GM21786 (cell line): ENCODE data around the gene PTGES2.
"Not testable (repeated sequence)": the region's sequence is repeated elsewhere in the genome, so short reads cannot be mapped to it uniquely, and the experiment has no call there.

Experiments used
- ATAC-seq: cut with Tn5 transposase; IDR thresholded peaks from one replicate; pipeline ENCODE4 v1.9.1; 2021; ENCODE audit not compliant: unreplicated experiment

PTGES2 gene

GRCh38 chr9:128088253-128088945 lies 39.1 kb downstream of the PTGES2 start:
- ATAC-seq: no peak

GRCh38 chr9:128087262-128087661 lies 40.3 kb downstream of the PTGES2 start:
- ATAC-seq: no peak

- ATAC-seq: no peak
These were observed 41.6 kb downstream of the PTGES2 start for GRCh38 chr9:128085943-128086342.

- no peak for ATAC-seq
These were observed 42.8 kb downstream of the PTGES2 start for GRCh38 chr9:128084746-128085145.

- no peak for ATAC-seq
These were observed 45.4 kb downstream of the PTGES2 start for GRCh38 chr9:128082151-128082550.

- no peak for ATAC-seq
These were observed 46.5 kb downstream of the PTGES2 start for GRCh38 chr9:128081056-128081455.

GRCh38 chr9:128080206-128080605 lies 47.3 kb downstream of the PTGES2 start:
- no peak for ATAC-seq

- ATAC-seq: no peak
These were observed 48.8 kb downstream of the PTGES2 start for GRCh38 chr9:128078504-128079434.

- no peak for ATAC-seq
These were observed 49.6 kb downstream of the PTGES2 start for GRCh38 chr9:128077847-128078503.

- no peak for ATAC-seq
These were observed 54.2 kb downstream of the PTGES2 start for GRCh38 chr9:128073253-128073886.

GRCh38 chr9:128072144-128073021 lies 55.1 kb downstream of the PTGES2 start:
- no peak for ATAC-seq

GRCh38 chr9:128071475-128071874 lies 56.1 kb downstream of the PTGES2 start:
- not testable (repeated sequence) for ATAC-seq

GRCh38 chr9:128070874-128071273 lies 56.7 kb downstream of the PTGES2 start:
- no peak for ATAC-seq
